NCI-H526 treated with DMSO at 0.1 percent for 48 hours (cell line): ENCODE results near the gene APH1A.
"Not testable (repeated sequence)": the region's sequence is repeated elsewhere in the genome, so short reads cannot be mapped to it uniquely, and the experiment has no call there.

ENCODE experiments used
- DNase-seq: peaks from one replicate; lab custom pipeline; 2025; lab: John Stamatoyannopoulos, UW

APH1A gene

GRCh38 chr1:150233359-150234308 is 35.2 kb downstream of the APH1A start:
- DNase-seq: peak; percentile 52

DNA sequence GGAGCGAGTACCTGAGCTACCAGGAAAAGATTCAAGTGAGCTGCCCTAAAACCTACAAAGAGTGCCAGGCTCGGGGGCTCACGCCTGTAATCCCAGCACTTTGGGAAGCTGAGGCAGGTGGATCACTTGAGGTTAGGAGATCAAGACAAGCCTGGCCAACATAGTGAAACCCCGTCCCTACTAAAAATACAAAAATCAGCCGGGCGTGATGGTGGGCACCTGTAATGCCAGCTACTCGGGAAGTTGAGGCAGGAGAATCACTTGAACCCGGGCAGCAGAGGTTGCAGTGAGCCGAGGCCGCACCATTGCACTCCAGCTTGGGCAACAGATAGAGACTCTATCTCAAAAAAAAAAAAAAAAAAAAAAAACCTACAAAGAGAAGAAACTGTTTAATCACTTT is 35.9 kb downstream of the APH1A start:
- DNase-seq: not testable (repeated sequence)

GRCh38 chr1:150228246-150228645 is 40.6 kb downstream of the APH1A start:
- not testable (repeated sequence) for DNase-seq

- DNase-seq: no peak
These were observed 41.6 kb downstream of the APH1A start for GRCh38 chr1:150227228-150227627.

GRCh38 chr1:150226486-150226885 is 42.3 kb downstream of the APH1A start:
- DNase-seq: no peak

DNA sequence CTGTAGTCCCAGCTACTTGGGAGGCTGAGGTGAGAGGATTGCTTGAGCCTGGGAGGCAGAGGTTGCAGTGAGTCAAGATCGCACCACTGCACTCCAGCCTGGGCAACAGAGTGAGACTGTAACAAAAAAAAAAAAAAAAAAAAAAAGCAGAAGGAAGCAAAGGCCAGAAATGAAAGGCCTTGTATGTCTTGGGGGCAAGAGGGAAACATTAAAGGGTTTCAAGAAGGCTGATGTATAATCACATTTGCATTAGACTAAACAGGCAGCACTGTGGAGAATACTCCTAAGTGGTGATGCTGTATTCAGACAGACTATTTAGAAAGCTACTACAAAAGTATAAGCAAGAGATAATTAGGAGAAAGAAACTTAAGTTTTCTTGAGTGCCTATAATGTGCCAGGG is 43.3 kb downstream of the APH1A start:
- DNase-seq: no peak

DNA sequence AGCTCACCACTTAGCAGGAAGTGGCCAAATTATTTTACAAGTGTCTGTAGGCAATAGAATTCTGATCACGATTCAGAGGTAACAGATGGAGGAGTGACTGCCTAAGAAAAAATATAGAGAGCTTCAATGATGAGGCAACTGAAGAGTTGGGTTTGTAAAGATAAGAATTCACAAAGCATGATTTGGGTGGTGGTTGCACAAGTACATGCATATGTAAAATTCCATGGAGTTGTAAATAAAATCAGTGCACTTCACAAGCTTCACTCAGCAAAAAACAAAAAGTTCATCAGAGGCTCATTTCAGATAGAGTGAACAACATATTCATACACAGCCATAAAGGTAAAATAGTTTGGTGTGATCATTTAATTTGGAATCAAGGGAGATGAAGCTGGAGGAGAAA is 43.8 kb downstream of the APH1A start:
- DNase-seq: no peak

DNA sequence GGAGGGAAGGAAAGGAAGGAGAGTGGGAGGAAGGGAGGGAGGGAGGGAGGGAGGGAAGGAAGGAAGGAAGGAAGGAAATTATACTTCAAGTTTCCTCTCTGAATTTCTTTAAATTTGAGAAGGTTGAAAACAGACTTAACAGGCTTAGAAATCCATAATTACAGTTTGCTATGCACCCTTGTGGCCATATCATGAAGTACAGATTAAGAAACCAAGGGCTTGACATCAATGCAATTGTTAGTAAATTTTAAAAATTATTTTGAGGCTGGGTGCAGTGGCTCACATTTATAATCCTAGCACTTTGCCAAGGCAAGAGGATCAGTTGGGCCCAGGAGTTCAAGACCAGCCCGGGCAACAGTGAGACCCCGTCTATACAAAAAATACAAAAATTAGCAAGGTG is 47.3 kb downstream of the APH1A start:
- no peak for DNase-seq

DNA sequence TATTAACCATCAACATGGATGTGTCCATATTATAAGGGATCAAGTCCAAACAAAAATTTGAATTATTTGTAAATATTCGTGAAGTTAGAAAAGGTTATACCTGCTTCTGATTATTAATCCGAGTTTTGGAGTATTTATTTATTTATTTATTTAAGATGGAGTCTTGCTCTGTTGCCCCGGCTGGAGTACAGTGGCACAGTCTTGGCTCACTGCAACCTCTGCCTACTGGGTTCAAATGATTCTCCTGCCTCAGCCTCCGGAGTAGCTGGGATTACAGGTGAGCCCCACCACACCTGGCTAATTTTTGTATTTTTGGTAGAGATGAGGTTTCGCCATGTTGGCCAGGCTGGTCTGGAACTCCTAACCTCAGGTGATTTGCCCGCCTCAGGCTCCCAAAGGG is 53.0 kb downstream of the APH1A start:
- not testable (repeated sequence) for DNase-seq
